Uterus (tissue), 4 donors: ENCODE measurements around the gene MINAR1. TPM values are rescaled to one million over a fixed set of nuclear protein-coding genes. Genes with fewer than 3 reads are reported as not detected.

ENCODE experiments used
- DNase-seq, 2 donors: peaks; one replicate each; pipeline ENCODE4 v3.0.0-alpha.2; 2019 to 2020
- H3K27ac ChIP-seq, 2 donors: fragments of 200-600 bp; sonication (generic); 1 replicate in 1 of 2; 2 replicates in 1 of 2; pipeline ENCODE4 v1.5.1; 2016 to 2018
- H3K27me3 ChIP-seq, 2 donors: fragments of 200-600 bp; sonication (generic); one replicate each; pipeline ENCODE4 v1.5.1; 2018 to 2019; ENCODE audit warnings: control low read depth in 1 of 2
- H3K36me3 ChIP-seq, 2 donors: fragments of 200-600 bp; sonication (generic); one replicate each; pipeline ENCODE4 v1.5.1; 2019; ENCODE audit warnings: control low read depth in 1 of 2
- H3K4me1 ChIP-seq, 2 donors: fragments of 200-600 bp; sonication (generic); one replicate each; pipeline ENCODE4 v1.5.1; 2018 to 2019; ENCODE audit warnings: control low read depth in 1 of 2
- H3K4me3 ChIP-seq, 2 donors: fragments of 200-600 bp; sonication (generic); 1 replicate in 1 of 2; 2 replicates in 1 of 2; pipeline ENCODE4 v1.5.1; 2018 to 2019; ENCODE audit warnings: mild to moderate bottlenecking in 1 of 2
- H3K9me3 ChIP-seq, 2 donors: fragments of 200-600 bp; sonication (generic); one replicate each; pipeline ENCODE4 v1.5.1; 2019; ENCODE audit warnings: control low read depth in 1 of 2
- POLR2A ChIP-seq, 2 donors: fragments of 450-650 bp; IDR thresholded peaks; one replicate each; pipeline ENCODE4 v1.6.1; 2016; ENCODE audit warnings: antibody characterized with exemption in 2 of 2, mild to moderate bottlenecking in 1 of 2, moderate library complexity in 1 of 2
- intact Hi-C: fragments of 100-400 bp; cut with DNase I; formaldehyde crosslinking; loops from one replicate; pipeline ENCODE4 v1.15.1; 2023; ENCODE audit warnings: low total_unique reads
- total RNA-seq, 4 donors: library from RNA; depleted of rRNA in 3 of 4; stranded (reverse); fragments of >200 nt in 3 of 4; gene quantifications; one replicate each; pipeline versions ENCODE4 v1.1.0 to v1.2.4, GENCODE V29; 2014 to 2023
- TF ChIP-seq, protein P1 (sequence below), 4 experiments: fragments of 200-600 bp in 2 of 4; fragments of 450-650 bp in 2 of 4; sonication (generic) in 2 of 4; IDR thresholded peaks; one replicate each; pipeline ENCODE4 v1.5.1; 2016 to 2019; ENCODE audit warnings: antibody characterized with exemption in 4 of 4, mild to moderate bottlenecking in 2 of 4, moderate library complexity in 1 of 4
- donor health status: DM: yes; HTN: yes; CAD: no.

The MINAR1 gene
- total RNA-seq, 4 donors from 2014 or later = 0.43 to 2.9 (median 1.5) TPM; not detected in 1

- H3K27ac ChIP-seq = no peak overlapping the region
- intact Hi-C loops = no loop called here
- no peaks in the 10 kb centered on the region for H3K27me3 ChIP-seq
- no peaks in the 10 kb centered on the region for H3K4me1 ChIP-seq
- no peak overlapping the region for H3K4me3 ChIP-seq
- H3K9me3 ChIP-seq = no peaks in the 10 kb centered on the region
- TF ChIP-seq, protein P1, sequence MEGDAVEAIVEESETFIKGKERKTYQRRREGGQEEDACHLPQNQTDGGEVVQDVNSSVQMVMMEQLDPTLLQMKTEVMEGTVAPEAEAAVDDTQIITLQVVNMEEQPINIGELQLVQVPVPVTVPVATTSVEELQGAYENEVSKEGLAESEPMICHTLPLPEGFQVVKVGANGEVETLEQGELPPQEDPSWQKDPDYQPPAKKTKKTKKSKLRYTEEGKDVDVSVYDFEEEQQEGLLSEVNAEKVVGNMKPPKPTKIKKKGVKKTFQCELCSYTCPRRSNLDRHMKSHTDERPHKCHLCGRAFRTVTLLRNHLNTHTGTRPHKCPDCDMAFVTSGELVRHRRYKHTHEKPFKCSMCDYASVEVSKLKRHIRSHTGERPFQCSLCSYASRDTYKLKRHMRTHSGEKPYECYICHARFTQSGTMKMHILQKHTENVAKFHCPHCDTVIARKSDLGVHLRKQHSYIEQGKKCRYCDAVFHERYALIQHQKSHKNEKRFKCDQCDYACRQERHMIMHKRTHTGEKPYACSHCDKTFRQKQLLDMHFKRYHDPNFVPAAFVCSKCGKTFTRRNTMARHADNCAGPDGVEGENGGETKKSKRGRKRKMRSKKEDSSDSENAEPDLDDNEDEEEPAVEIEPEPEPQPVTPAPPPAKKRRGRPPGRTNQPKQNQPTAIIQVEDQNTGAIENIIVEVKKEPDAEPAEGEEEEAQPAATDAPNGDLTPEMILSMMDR (IDR thresholded peaks at IDR 0.05) = no peak
- TF ChIP-seq POLR2A (IDR thresholded peaks at IDR 0.05) = no peak
- no peaks in the 10 kb centered on the region for H3K36me3 ChIP-seq
- DNase-seq = no peak
Measured at GRCh38 chr15:79450648-79451047, 18.5 kb downstream of the MINAR1 start.

GRCh38 chr15:79451361-79451999 lies 19.3 kb downstream of the MINAR1 start:
- Histone ChIP-seq H3K4me1 (no peaks in the 10 kb centered on the region), H3K9me3 (no peaks in the 10 kb centered on the region), H3K27ac (no peak overlapping the region), H3K36me3 (no peaks in the 10 kb centered on the region), H3K4me3 (no peak overlapping the region), H3K27me3 (no peaks in the 10 kb centered on the region)
- no peak for DNase-seq
- TF ChIP-seq, protein P1 (IDR thresholded peaks at IDR 0.05) = no peak
- intact Hi-C loops = no loop called here

DNA sequence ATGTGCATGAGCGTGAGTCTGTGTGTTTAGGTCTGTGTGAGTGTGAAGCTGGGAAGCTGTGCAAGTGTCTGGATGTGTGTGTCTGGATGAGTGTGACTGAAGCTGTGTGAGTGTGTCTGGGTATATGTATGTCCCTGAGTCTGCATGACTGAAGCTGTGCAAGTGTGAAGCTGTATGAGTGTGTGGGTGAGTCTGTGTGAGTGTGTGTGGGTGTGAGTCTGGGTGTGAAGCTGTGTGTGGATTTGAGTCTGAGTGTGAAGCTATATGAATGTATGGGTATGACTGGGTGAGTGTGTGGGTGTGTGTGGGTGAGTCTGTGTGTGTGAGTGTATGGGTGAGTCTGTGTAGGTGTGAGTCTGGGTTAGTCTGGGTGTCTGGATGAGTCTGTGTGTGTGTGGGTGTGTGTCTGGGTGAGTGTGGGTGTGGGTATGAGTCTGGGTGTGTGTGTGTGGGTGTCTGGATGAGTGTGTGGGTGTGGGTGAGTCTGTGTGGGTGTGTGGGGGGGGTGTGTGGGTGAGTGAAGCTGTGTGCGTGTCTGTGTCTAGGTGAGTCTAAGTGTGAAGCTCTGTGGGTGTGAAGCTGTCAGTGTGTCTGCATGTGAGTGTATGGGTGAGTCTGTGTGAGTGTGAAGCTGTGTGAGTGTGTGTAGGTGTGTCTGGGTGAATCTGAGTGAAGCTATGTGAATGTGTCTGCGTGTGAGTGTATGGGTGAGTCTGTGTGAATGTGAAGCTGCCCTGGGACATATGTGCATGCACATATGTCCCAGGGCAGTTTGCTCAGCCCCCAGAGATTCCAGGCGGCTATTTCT lies 20.3 kb downstream of the MINAR1 start:
- DNase-seq = no peak
- Histone ChIP-seq H3K9me3 (no peaks in the 10 kb centered on the region), H3K27ac (no peak overlapping the region), H3K36me3 (no peaks in the 10 kb centered on the region), H3K4me1 (no peaks in the 10 kb centered on the region), H3K4me3 (no peak overlapping the region), H3K27me3 (no peaks in the 10 kb centered on the region)
- TF ChIP-seq, protein P1 (IDR thresholded peaks at IDR 0.05) = no peak
- TF ChIP-seq POLR2A (IDR thresholded peaks at IDR 0.05) = no peak
- intact Hi-C loops = no loop called here

GRCh38 chr15:79453446-79453845 lies 21.3 kb downstream of the MINAR1 start:
- H3K4me1 ChIP-seq = no peaks in the 10 kb centered on the region
- no peaks in the 10 kb centered on the region for H3K36me3 ChIP-seq
- no peaks in the 10 kb centered on the region for H3K9me3 ChIP-seq
- H3K4me3 ChIP-seq = no peak overlapping the region
- intact Hi-C loops = no loop called here
- H3K27me3 ChIP-seq = no peaks in the 10 kb centered on the region
- DNase-seq = no peak
- H3K27ac ChIP-seq = no peak overlapping the region
- TF ChIP-seq, protein P1 (IDR thresholded peaks at IDR 0.05) = no peak
- no peak for TF ChIP-seq POLR2A (IDR thresholded peaks at IDR 0.05)

DNA sequence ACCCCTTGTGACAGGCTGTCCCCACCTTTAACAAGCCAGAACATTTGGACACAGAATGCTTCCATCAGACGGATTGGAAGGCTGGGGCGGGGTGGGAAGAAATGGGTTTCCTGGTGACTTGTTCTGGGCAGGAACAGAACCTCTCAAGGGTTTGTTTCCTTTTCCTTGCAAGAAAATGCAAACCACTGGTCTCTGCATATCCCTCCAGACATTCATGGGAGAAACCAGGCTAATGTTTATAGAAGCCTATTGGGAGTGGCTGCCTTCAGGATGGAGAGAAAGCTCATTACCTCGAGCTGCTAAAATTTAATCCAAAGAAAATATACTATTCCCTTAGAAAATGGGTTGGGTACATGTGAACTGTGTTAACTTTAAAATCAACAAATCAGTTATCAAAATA lies 21.9 kb downstream of the MINAR1 start:
- intact Hi-C loops = no loop called here
- Histone ChIP-seq H3K9me3 (no peaks in the 10 kb centered on the region), H3K36me3 (no peaks in the 10 kb centered on the region), H3K27me3 (no peaks in the 10 kb centered on the region), H3K27ac (no peak overlapping the region), H3K4me1 (no peaks in the 10 kb centered on the region), H3K4me3 (no peak overlapping the region)
- no peak for DNase-seq
- TF ChIP-seq, protein P1 (IDR thresholded peaks at IDR 0.05) = no peak
- no peak for TF ChIP-seq POLR2A (IDR thresholded peaks at IDR 0.05)
